ENCODE measurements around the gene RANGRF.
"Not testable (repeated sequence)": the region's sequence is repeated elsewhere in the genome, so short reads cannot be mapped to it uniquely, and the experiment has no call there.

The RANGRF gene, protein sequence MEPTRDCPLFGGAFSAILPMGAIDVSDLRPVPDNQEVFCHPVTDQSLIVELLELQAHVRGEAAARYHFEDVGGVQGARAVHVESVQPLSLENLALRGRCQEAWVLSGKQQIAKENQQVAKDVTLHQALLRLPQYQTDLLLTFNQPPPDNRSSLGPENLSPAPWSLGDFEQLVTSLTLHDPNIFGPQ

DNA sequence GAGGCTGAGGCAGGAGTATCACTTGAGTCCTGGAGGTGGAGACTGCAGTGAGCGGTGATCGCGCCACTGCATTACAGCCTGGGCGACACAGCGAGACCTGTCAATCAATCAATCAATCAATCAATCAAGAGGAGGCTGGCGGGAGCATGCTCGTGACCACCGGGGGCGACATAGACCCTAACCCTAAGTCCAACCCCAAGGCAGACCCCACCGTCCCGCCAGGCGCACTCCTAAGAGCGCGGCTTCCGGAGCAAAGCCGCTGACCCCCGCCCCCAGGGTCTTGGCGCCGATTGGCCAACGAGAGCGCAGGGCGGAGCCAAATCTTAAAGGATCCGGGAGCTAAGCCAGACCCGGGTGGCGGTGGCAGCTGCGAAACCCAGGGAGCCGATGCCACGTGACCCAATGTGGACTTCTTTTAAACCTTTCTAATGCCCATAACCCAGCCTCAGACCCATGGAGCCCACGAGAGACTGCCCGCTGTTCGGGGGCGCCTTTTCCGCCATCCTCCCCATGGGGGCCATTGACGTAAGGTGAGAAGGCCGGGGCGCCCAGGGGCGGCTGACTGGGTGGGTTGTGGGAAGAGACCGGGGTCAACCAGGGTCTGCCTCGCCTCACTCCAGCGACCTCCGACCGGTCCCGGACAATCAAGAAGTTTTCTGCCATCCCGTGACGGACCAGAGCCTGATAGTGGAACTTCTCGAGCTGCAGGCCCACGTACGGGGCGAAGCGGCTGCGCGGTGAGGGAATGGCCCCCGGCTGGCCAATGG is at the start of gene RANGRF:
Gene RANGRF (plus strand): TSS at position 335 of the 767 bp plus-strand sequence. CDS start 119 bp downstream, at position 454.
- DNase-seq (ENCODE audit: low spot score), result peak; percentile 89

DNA sequence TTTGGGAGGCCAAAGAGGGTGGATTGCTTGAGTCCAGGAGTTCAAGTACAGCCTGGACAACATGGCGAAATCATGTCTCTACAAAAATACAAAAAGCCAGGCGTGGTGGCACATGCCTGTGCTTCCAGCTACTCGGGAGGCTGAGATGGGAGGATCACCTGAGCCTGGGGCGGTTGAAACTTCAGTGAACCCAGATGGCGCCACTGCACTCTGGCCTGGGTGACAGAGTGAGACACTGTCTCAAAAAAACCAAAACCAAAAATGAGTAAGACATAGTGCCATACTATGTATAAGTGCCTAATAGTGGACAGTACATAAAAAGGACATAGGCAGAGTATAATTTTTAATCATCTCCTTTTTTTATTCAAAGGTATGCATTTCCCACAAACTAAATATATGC is 44.6 kb upstream of the RANGRF start:
- DNase-seq (ENCODE audit: low spot score), result no peak

DNA sequence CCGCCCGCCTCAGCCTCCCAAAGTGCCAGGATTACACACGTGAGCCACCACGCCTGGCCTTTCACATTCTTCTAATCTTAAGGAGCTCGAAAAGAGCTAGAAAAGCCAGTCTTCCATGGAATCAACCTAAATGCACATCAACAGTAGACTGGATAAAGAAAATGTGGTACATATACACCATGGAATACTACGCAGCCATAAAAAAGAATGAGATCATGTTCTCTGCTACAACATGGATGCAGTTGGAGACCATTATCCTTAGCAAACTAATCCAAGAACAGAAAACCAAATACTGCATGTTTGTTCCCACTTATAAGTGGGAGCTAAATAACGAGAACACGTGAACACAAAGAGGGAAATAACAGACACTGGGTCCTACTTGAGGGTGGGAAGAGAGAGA is 43.7 kb upstream of the RANGRF start:
- no peak for DNase-seq (ENCODE audit: low spot score)

DNA sequence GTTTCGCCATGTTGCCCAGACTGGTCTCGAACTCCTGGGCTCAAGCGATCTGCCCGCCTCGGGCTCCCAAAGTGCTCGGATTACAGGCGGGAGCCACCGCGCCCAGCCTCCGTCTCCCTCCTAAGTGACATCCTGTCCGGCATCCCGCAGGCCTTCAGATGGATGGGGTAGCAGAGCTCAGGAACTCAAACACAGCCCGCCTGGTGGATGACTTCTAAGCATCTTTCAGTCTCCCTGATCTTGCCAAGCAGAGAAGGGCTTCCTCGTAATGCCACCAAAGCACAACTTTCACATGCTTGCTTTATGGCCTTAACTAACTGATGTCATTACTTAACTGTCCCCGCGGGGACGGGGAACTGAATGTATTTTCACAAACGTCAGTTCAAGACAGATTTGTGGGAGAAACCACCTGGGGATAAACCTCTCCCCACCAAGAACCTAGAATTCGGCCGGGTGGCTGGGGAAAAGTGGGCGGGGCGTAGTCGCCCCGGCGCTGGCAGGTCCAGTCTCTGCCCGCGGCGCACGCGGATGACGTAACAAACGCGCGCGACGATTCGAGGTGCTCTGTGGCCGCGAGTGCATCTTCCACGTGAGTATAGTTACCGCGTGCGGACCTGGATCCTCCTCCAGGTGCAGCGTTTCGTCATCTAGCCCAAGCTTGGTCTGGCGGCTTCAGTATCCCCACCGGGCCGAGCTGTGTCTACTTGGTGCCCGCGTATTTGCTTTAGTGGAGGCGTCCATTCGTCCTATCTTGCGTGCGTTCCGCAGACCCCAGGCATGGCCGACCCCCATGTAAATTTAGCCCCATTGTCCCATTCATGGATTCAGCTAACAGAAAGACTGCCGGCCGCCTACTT is 39.5 kb upstream of the RANGRF start, which contains the start of gene PFAS:
Gene PFAS (plus strand): TSS at position 539 of the 857 bp plus-strand sequence. CDS start 4,649 bp downstream, outside the sequence.
- DNase-seq (ENCODE audit: low spot score), result peak; percentile 96

DNA sequence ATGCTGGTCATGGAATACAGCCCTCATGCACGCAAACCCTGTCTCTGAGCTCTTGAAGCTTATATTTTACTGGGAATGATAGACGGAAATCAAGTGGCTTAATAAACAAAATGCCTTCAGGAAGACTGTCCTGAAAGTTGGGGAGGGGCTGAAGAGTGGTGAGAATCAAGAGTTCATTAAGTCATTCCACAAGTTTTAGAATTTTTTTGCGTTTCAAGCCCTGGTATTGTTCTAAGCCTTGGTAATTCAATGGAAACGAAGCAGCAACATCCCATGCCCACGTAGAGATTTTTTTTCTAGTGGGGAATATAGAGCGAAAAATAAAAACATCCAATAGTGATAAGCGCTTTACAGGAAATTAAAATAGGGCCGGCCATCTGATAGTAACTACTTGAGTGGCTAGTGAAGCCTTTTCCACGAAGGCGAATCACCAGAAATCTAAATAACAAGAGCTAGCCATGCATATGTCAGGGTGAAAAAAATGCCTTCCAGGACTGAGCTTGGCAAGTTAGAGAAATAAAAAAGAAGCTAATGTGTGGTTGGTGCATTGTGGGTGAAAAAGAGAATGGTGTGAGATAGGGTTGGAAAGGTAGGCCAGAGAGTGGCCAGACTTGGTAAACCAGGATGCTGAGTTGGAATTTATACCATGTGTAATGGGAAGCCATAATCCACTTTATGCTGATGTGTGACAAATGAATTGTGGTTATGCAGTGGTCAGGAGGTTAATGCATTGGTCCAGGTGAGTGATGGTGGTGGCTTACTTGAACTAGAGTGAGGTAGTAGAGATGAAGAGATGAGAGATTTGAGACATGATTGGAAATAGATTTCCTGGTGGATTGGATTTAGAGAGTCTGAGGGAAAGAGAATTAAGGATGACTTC is 38.6 kb upstream of the RANGRF start:
- DNase-seq (ENCODE audit: low spot score), result no peak

DNA sequence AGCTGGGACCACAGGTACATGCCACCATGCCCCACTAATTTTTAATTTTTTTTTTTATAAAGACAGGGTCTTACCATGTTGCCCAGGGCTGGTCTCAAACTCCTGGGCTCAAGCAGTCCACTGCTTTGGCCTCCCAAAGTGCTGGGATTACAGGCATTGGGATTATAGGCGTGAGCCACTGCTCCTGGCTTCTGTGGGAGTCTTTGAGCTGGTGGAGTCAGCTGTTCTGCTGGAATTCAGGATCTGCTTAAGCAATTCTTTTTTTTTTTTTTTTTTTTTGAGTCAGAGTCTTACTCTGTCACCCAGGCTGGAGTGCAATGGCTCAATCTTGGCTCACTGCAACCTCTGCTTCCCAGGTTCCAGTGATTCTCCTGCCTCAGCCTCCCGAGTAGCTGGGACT is 37.1 kb upstream of the RANGRF start:
- DNase-seq (ENCODE audit: low spot score), result not testable (repeated sequence)

DNA sequence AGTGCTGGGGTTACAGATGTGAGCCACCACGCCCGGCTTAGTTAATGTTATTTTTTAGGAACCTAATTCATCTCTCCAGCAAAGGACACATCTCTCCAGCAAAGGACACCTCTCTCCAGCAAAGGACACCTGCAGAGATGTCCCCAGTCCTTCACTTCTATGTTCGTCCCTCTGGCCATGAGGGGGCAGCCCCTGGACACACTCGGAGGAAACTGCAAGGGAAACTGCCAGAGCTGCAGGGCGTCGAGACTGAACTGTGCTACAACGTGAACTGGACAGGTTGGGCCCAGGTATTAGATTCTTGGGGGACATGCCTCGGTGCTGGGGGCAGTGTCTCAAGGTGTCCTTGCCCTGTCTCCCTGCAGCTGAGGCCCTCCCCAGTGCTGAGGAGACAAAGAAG is 34.7 kb upstream of the RANGRF start:
- DNase-seq (ENCODE audit: low spot score), result no peak

DNA sequence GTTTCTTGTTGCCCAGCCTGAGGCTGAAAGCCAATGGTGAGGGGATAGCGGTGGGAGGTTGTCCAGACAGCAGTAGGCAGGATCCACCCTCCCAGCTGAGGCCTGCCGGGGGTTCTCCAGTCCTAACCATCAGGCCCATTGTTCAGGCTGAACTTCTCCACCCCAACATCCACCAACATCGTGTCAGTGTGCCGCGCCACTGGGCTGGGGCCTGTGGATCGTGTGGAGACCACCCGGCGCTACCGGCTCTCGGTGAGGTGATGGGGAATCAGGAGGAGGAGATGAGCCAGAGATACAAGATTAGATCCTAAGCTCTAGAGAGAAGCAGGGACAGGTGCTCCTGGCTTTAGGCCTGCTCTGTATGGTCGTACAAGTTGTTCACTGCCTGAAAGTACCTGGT is 33.6 kb upstream of the RANGRF start:
- DNase-seq (ENCODE audit: low spot score), result no peak

DNA sequence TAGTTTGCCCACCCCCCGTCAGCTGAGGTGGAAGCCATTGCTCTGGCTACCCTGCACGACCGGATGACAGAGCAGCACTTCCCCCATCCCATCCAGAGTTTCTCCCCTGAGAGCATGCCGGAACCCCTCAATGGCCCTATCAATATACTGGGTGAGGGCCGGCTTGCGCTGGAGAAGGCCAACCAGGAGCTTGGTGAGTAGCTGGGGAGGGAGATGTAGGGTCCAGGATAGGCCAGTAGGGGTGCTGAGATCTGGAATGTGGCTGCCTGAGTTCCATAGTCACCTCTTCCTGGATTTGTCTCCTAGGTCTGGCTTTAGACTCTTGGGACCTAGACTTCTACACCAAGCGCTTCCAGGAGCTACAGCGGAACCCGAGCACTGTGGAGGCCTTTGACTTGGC is 33.0 kb upstream of the RANGRF start:
- no peak for DNase-seq (ENCODE audit: low spot score)

DNA sequence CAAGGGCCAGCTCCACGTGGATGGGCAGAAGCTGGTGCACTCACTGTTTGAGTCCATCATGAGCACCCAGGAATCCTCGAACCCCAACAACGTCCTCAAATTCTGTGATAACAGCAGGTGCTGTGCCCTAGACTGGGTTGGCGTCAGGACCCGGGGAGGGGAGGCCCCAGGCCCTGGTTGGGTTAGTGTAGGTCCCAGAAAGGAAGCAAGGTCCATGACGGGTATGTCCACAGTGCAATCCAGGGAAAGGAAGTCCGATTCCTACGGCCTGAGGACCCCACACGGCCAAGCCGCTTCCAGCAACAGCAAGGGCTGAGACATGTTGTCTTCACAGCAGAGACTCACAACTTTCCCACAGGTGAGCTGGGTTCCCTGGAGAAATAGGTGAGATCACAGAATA is 32.2 kb upstream of the RANGRF start:
- DNase-seq (ENCODE audit: low spot score), result no peak

DNA sequence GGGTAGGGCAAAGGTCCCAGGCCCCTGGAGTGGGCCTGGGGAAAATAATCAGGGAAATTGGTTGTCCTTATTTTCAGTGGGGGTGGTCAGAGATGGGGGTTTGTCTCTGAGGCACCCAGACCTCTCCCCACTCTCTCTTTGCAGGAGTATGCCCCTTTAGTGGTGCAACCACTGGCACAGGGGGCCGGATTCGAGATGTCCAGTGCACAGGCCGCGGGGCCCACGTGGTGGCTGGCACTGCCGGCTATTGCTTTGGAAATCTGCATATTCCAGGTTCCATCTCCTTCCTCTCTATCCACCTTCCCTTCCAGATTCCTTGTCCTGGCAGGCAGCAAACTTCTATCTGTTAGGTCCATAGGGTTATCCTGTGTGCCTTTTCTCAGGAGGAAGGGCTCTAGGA is 31.8 kb upstream of the RANGRF start:
- DNase-seq (ENCODE audit: low spot score), result no peak

DNA sequence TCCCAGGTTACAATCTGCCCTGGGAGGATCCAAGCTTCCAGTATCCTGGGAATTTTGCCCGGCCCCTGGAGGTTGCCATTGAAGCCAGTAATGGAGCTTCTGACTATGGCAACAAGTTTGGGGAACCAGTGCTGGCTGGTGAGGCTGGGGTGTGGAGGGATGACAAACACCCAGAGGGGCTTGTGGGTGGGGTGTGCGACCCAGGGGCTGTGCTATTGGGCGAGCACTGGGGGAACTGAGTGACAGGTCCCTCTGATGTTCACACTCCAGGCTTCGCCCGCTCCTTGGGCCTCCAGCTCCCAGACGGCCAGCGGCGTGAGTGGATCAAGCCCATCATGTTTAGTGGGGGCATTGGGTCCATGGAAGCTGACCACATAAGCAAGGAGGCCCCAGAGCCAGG is 30.7 kb upstream of the RANGRF start:
- no peak for DNase-seq (ENCODE audit: low spot score)

DNA sequence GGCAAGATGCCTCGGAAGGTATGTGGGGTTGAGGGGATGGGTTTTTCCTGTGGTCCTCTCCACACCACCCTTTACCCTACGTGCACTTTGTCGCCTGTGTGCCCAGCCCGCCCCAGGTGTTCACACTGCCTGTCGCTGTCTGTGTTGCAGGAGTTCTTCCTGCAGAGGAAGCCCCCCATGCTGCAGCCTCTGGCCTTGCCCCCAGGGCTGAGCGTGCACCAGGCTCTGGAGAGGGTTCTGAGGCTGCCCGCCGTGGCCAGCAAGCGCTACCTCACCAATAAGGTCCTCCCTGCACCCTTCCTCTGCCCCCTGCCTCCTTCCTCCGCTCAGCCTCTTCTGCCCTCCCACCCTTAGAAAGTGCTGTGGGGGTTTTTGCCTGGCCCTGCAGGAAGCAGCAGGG is 24.1 kb upstream of the RANGRF start:
- DNase-seq (ENCODE audit: low spot score), result no peak

DNA sequence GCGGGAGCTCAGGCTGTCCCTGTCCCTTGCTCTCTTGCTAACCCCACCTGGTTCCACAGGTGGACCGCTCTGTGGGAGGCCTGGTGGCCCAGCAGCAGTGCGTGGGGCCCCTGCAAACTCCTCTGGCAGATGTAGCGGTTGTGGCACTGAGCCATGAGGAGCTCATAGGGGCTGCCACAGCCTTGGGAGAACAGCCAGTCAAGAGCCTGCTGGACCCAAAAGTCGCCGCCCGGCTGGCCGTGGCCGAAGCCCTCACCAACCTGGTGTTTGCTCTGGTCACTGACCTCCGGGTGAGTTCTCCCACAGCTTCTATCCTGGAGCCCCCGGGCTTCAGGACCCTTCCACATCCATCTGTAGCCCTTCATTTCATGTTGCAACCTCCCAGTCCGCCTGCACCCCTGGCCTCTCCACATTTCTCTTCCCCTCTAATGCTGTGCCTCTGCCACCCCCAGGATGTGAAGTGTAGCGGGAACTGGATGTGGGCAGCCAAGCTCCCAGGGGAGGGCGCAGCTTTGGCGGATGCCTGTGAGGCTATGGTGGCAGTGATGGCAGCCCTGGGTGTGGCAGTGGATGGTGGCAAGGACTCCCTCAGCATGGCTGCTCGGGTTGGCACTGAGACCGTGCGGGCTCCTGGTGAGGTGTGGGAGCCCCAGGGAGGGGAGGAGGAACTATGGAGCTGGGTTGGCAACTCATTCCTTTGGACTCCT is 23.5 kb upstream of the RANGRF start:
- no peak for DNase-seq (ENCODE audit: low spot score)

DNA sequence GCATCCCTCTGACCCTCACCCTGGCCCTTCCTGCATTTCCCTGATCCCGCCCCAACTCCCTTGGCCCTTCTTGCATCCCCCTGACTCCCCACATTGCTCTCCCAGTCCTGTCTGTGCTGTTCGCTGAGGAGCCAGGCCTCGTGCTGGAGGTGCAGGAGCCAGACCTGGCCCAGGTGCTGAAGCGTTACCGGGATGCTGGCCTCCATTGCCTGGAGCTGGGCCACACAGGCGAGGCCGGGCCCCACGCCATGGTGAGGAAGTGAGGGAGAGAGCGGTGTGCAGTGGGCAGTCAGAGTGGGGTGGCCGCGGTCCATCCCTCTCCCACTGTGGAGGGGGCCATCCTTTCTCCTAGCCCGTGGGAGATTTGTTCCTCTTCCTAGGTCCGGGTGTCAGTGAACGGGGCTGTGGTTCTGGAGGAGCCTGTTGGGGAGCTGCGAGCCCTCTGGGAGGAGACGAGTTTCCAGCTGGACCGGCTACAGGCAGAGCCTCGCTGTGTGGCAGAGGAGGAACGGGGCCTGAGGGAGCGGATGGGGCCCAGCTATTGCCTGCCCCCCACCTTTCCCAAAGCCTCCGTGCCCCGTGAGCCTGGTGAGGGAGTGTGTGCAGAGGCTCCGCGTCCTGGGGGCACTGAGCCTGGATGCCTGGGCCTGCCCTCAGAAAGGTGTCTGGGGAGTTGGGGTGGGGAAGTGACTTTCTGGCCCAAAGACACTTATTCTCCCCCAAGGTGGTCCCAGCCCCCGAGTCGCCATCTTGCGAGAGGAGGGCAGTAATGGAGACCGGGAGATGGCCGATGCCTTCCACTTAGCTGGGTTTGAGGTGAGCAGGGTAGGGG is 21.6 kb upstream of the RANGRF start:
- DNase-seq (ENCODE audit: low spot score), result no peak

DNA sequence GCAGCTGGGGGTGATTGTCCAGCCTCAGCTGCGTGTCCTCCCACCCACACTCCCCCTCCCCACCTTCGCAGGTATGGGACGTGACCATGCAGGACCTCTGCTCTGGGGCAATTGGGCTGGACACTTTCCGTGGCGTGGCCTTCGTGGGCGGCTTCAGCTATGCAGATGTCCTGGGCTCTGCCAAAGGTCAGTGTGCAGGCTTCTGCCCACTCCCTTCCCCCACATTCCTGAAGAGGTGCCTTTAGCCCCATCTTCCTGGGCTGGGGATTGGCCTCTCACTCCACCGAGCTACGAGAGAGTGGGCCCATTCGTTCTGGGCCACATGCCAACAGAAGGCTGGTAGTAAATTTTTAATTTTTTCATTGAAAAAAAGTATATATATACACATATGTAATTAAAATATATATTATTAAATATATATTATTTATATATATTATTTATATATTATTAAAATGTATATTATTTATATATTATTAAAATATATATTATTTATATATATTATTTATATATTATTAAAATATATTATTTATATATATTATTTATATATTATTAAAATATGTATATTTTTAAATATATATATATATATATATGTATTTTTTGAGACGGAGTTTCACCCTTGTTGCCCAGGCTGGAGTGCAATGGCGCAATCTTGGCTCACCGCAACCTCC is 20.9 kb upstream of the RANGRF start:
- no peak for DNase-seq (ENCODE audit: low spot score)

DNA sequence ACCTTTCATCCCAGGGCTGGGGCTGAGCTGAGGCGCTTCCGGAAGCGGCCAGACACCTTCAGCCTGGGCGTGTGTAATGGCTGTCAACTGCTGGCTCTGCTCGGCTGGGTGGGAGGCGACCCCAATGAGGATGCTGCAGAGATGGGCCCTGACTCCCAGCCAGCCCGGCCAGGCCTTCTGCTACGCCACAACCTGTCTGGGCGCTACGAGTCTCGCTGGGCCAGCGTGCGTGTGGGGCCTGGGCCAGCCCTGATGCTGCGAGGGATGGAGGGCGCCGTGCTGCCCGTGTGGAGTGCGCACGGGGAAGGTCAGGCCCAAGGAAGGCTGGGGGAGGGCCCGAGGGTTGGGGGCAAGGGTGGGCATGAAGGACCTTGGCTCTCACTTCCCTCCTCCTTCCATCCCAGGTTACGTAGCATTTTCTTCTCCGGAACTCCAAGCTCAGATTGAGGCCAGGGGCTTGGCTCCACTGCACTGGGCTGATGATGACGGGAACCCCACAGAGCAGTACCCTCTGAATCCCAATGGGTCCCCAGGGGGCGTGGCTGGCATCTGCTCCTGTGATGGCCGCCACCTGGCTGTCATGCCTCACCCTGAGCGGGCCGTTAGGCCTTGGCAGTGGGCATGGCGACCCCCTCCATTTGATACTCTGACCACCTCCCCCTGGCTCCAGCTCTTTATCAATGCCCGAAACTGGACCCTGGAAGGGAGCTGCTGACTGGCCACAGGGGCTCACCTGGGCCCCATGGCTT is 19.7 kb upstream of the RANGRF start:
- DNase-seq (ENCODE audit: low spot score), result no peak

DNA sequence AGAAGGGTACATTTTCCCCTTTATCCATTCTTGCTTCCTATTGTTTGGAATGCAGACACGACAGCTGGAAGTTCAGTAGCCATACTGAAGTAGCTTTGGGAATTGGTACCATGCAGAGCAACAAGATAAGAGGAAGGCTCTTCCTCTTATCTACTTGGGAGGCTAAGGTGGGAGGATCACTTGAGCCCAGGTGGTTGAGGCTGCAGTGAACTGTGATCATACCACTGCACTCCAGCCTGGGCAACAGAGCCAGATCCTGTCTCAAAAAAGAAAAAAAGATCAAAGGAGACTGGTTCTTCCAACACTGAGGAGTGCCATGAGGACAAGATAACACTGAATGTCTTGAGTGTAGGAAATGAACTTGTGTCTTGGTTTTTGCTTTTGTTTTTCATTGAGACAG is 16.0 kb upstream of the RANGRF start:
- no peak for DNase-seq (ENCODE audit: low spot score)

DNA sequence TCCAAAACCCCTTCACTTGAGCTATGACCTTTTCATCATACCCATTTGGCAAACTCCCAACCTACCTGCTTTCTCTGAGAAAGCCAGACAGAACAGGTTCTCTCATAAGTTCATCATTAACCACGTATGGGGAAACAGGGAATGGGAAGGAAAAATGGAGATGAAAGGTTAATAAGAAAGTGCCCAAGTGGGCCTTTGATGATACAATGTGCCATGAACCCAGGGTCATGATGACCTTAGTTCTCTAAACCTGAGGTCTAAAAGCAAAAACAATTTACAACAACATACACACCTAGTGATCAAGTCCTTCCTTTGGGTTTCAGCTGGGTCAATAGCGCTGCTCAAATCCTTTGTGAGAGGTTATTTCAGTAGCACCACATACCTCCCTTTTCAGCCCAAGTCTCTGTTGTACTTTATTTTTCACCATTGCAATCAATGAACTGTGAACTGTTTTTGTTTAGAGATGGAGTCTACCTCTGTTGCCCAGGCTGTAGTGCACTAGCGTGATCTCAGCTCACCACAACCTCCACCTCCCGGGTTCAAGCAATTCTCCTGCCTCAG is 14.5 kb upstream of the RANGRF start:
- DNase-seq (ENCODE audit: low spot score), result no peak

Measured in LoVo (cell line).